GM19193 (cell line): ENCODE results near the gene WNT7A.

ENCODE experiments used
- POLR2A ChIP-seq: IDR thresholded peaks from 4 replicates; pipeline ENCODE4 v1.6.1; 2011; ENCODE audit not compliant: insufficient read depth, insufficient read length; ENCODE audit errors: extremely low read depth

WNT7A gene

DNA sequence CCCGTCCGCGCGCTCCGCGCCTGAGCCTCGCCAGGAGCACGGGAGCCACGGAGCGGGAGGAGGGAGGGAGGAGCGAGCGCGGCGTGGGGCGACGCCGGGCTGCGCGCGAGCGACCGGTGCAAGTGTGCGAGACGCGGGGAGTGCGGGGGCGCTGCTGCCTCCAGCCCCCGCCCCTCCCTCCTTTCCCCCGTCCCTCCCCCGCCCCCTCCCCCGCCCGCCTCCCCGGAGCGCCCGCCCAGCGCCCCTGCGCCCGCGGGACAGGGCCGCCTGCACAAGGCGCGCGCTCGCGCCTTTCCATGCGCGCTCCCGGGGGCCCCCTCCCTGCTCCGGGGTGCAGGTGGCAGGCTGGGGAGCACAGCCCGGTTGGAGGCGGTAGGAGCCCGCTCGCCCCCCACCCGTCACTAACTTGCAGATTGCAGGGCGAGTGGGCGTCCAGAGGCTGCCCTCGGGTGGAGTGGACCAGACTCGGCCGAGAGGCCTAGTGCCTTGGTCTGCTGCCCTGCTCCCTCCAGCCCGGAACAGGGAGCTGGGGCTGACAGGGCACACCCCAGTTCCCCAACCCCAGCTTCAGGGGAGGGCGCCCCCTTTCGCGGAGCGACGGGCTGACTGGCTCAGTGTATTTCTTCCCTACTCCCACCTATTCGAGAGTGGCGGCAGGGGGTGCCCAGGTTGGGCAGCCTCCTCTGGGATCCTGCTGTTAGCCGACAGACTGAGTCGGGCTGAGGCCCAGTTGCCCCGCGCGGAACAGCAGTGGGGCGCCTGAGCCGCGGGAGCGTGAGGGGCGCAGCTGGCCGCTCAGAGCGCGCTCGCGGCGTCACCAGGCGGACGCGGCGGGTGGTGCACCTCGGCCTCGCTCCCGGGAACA lies at the start of gene WNT7A:
TSS of gene WNT7A (minus strand) at position 126 of the 865 bp plus-strand sequence. CDS start 255 bp downstream, outside the sequence.
- no peak for TF ChIP-seq POLR2A

DNA sequence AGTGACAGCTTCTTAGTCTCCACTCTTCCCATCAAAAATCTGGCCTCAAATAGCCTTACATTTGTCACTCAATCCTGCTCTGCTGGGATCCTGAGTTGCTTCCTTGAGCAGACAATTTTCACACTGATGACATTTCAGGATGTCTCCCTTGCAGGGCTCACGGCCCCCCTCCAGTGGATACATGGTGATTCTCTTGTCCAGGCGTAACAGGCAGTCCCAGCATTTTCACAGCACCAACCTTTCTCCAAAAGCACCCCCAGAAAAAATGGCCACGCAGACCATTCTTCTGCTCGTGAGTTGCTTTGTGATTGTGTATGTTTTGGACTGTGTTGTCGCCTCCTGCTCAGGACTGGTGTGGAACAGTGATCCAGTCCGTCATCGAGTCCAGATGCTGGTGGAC lies 47.4 kb upstream of the WNT7A start:
- no peak for TF ChIP-seq POLR2A

DNA sequence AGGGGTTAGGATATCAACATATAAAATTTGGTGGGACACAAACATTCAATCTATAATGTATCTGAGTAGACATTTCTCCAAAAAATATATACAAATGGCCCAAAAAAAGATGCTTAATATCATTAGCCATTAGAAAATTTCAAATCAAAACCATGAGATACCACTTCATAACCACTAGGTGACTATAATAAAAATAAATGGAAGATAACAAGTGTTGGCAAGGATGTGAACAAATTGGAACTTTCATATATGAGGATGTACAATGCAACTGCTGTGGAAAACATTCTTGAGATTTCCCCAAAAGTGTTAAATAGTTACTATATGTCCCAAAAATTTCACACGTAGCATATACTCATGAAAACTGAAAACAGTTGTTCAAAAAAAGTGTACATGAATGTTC lies 36.5 kb upstream of the WNT7A start:
- TF ChIP-seq POLR2A = no peak

DNA sequence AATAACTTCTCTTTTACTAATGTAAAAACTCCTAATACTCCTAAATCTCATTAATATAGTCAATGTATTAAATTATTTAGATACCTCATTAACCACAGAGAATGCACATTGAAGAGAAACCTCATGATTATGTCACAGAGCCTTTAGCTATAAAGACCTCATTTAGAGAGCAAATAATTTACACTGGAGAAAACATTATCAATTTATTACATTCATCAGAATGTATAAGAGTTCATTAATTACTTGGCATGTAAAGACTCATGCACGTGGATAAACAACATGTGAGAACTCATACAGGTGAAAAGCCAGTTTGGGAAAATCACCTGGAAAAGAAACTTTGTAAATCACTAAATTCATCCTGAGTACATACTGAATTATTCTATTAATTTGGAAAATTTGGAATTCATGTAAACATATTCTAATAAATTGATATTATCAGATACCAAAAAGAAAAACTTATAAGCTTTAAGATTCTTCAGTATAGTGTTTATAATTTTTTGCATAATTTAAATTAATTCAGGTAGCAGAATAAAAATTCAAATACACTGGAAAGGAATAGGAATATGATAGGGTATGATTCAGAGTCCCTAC lies 22.9 kb upstream of the WNT7A start:
- no peak for TF ChIP-seq POLR2A

DNA sequence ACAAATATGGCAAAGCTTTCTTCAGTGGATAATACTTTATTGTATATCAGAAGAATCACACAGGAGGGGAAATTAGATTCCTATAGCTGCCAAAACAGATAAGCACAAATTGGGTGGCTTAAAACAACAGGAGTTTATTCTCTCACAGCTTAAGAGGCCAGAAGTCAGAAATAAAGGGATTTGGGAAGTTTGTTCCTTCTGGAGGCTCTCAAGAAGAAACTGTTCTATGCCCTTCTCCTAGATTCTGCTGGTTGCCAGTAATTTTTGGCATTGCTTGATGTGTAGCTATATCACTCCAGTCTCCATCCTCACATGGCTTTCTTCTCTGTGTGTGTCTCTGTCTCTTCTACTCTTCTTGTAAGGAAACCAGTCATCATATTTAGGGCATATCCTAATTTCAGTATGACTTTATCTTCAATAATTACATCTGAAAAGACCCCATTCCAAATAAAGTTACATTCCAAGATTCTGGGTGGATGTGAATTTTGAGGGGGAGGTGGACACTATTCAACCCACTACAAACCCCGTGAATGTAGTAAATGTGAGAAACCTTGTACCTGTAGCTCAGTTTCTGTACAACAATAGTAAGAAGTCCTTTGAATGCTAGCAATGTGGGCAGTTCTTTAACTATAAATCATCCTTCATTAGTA lies 22.2 kb upstream of the WNT7A start:
- no peak for TF ChIP-seq POLR2A

DNA sequence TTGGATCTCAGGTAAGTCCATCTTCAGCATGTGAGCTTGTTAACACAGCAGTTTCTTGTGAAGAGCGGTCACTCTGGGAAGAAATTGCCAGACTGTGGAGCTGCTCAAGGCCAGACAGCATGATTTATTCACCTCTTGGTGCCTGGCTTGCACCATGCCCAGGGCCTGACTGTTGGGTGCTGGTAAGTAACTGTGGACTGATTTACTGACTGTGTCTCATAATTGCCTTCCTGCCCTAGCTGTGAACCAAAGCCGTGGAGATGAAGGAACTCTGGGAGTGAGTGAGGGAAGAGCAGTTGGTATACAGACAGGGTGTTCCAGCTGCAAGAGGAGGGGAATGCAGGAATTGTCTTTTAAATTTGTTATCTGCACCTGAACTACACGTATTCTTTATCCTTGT lies 18.5 kb upstream of the WNT7A start:
- no peak for TF ChIP-seq POLR2A

DNA sequence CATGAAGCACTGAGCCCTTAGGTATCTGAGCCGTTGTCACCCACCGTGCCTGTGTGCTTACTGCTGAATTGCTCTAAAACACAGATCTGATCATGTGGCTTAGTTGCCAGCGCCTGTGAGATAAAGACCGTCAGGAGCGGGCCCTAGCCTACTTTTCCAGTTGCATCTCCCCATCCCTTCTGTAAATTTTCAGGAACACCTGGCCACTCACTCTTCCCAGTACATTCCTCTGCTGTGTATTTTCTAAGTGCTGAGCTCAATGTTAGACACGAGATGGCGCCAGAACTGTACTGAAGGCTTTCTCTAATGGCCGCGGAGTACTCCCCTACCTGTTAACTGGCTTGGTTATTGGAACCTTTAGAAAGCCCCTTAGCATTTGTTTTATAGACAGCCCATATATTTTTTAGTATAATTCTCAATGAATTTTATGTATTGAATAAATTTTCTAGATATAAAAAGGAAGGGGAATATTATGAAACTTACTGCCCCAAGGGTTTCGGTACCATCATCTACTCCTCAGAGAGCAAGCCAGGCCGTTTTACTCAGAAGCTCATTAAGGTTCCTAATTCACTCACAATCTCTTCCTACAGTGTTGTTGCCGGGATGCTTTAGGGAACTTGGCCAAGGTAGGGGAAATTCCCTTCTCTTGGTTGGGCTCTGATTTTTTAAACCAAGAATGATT lies 16.7 kb upstream of the WNT7A start:
- no peak for TF ChIP-seq POLR2A

DNA sequence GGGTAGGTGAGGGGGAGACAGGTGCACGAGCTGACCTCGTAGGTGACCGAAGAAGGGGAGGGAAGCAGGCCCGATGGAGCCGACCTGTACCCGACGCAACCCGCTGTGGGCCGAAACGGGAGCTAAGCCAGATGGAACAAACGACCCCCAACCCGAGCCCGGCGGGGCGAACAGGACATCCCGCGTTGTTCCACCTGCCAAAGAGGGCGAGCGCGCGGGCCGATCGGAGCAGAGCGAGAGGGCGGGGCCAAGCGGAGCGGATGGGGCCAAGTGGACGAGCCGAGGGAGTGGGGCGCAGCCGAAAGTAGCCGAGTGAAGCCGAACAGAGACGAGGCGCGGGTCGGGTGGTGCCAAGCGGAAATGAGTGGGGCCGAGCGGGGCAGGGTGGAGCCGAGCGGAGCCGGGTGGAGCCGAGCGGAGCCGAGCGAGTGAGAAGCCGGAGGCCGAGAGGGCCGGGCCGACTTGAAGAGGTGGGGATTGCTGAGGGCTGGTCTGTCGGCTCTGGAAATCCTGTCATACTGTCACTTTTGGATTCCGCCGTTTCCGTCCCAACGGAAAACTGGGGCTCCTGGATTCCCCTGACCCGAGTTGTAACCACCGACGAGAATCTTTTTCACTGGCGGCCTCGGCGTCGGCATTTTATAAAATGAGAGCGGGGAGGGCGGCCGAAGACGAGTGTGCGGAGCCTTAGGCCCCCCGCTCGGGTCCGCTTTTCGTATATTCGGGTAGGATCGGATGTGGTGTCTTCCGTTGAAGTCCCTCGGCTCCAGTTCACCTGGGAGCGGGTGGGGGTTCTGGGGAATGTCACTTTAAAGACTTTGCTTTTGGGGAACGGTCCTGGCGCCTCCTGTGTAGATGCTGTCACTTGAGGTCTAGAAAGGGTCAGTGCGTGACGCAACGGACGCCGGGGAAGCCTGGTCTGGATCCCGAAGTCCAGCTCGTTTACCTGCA lies 15.6 kb upstream of the WNT7A start:
- TF ChIP-seq POLR2A = no peak

DNA sequence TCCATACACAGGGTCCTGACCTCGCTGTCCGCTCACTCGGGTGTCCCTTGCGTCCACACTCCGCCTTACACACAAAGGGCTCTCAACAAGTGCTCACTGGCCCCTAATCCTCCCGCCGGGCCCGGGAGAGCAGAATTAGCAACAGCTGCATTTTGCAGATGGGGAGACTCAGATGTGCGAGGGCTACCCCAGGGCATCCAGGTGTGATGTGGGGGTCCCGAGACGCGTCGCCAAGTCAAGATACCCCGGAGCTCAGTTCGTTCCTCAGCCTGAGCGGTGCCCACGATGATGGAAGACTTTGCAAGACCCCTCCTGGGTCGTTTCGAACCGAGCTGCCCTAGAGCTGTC lies 14.9 kb upstream of the WNT7A start:
- no peak for TF ChIP-seq POLR2A

DNA sequence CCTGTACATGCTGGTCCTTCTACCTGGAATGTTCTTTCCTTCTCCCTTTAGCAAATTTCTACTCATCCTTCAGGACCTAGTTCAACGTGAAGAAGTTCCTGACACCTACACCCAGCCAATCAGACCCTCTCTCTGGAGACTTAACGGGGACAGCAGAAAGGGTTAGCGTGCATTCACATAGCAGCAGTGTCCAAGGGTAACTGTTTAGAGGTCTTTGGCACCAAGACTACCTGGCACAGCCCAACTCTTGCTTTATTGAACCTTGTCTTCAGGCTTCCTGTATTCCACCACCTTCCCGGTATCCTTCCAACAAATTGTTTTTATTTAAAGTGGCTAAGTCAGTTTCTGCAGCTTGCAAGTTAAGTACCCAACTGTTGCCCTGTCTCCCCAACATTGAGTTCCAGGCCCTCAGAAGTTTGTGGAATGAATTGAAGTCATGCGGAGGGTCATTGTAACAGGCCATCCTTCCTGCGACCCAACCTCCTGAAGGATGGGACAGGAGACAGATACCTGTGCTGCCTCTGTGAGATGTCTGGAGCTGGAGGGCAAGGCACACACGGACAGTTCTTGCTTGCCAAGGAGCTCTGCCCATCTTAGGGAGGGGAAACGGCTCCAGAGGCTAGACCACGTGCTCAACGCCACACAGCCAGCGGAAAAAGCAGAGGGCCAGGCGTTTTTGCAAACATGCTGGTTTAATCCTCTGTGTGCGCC lies 14.4 kb upstream of the WNT7A start:
- TF ChIP-seq POLR2A = no peak

DNA sequence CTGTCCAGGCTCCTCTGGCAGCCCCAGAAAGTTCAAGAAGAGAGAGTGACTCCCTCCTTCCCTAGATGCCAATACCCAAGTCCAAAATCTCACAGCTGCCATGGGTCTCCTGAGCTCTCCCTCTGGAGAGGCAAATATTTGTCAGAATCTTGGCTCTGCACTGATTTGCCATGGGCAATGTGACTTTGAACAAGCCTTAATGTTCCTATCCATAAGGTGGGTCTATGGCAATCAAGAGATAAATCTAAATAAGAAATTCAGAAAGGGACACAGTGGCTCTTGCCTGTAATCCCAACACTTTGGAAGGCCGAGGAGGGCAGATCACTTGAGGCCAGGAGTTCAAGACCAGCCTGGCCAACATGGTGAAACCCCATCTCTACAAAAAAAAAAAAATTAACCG lies 12.4 kb upstream of the WNT7A start:
- TF ChIP-seq POLR2A = no peak

DNA sequence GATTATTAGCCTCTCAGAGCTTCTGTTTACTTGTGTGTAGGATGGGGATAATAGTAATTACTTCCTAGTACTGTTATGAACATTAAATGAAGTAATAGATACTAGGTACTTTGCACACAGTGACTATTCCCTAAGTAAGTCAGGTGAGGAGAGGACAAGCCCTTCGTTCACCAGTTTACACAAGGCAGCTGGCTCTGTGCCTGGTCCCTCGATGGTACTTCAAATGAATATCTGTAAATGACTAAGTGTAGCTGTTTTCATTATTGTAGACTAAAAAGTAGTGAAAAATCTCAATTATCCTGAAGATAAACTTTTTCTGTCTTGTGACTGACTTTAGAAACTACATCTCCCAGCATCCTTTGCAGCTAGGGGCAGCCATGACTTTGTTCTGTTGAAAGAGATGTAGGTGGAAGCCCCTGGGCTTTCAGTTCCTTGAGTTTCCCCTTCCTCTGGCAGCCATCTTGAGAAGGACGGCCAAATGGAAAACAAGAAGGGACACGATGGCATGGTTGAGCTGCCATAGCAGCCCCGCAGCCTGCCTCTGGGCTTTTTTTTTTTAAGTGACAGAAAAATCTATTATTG lies 11.7 kb upstream of the WNT7A start:
- TF ChIP-seq POLR2A = no peak

DNA sequence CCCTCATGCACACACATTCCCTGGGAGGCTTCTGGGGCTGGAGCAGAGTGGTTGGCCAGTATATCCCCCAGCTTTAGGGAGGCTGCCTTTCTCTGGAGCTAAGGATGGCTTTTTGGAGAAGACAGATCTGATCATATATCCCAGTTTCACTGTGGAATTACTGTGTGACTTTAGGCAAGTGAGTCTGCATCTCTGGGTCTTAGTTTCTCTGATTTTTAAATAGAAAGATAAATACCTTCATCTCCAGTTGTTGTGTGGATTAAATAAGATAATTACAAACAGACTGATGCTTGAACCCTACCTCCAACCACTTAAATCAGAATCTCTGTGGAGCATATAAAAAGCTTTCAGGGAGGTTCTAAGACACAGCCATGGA lies 11.1 kb upstream of the WNT7A start:
- TF ChIP-seq POLR2A = no peak
